HG02938 (cell line): Measurements from ENCODE around the gene ERGIC1.
"Not testable (repeated sequence)": the region's sequence is repeated elsewhere in the genome, so short reads cannot be mapped to it uniquely, and the experiment has no call there.

Experiments used
- ATAC-seq: cut with Tn5 transposase; IDR thresholded peaks from one replicate; pipeline ENCODE4 v1.9.1; 2021; ENCODE audit warnings: mild to moderate bottlenecking, moderate library complexity; ENCODE audit not compliant: unreplicated experiment

Gene ERGIC1

GRCh38 chr5:172877466-172878260, 43.6 kb downstream of the ERGIC1 start:
- no peak for ATAC-seq

GRCh38 chr5:172878585-172878932, 44.5 kb downstream of the ERGIC1 start:
- ATAC-seq = no peak

- no peak for ATAC-seq
Measured at GRCh38 chr5:172878933-172879752, 45.1 kb downstream of the ERGIC1 start.

- peak; percentile 61 for ATAC-seq
Measured at GRCh38 chr5:172881691-172882370, 47.8 kb downstream of the ERGIC1 start.

DNA sequence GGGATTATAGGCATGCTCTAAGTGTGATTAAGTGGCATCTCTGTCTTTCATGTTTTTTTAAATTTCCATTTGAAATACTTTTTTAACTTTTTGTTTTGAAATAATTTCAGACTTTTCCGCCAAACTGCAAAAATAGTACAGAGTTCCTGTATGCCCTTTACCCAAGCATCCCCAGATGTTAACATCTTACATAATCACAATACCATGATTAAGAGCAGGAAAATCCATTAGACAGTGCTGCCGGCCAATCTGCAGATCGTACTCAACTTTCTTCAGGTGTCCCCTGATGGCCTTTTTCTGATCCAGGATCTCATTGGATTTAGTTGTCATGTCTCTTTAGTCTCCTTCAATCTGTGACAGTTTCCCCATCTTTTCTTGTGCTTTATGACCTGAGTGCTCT, 49.0 kb downstream of the ERGIC1 start:
- ATAC-seq = no peak

- no peak for ATAC-seq
Measured at GRCh38 chr5:172885597-172886340, 51.7 kb downstream of the ERGIC1 start.

DNA sequence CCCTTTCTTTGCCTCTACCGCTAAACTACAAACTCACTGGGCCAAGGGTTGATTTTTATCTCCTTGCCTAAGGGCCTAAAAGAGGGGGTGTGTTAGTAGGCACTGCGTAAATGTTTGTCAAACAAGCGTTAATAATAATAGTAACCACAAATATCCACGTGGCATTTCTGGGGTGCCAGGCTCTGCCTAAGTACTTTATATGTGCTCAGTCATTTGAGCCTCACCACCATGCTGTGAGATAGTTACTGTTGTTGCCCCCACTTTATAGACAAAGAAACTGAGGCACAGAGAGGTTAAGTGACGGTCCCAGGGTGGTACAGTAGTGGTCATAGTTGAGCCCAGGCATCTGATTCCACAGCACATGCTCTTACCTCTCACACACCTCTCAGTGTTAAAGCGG, 52.4 kb downstream of the ERGIC1 start:
- no peak for ATAC-seq

GRCh38 chr5:172886974-172887501, 53.0 kb downstream of the ERGIC1 start:
- ATAC-seq = no peak

GRCh38 chr5:172887692-172888091, 53.6 kb downstream of the ERGIC1 start:
- ATAC-seq = no peak

GRCh38 chr5:172890659-172891058, 56.6 kb downstream of the ERGIC1 start:
- ATAC-seq = no peak

GRCh38 chr5:172891716-172892421, 57.8 kb downstream of the ERGIC1 start:
- no peak for ATAC-seq

- ATAC-seq = no peak
Measured at GRCh38 chr5:172892713-172893112, 58.7 kb downstream of the ERGIC1 start.

- ATAC-seq = no peak
Measured at GRCh38 chr5:172894767-172895388, 60.8 kb downstream of the ERGIC1 start.

DNA sequence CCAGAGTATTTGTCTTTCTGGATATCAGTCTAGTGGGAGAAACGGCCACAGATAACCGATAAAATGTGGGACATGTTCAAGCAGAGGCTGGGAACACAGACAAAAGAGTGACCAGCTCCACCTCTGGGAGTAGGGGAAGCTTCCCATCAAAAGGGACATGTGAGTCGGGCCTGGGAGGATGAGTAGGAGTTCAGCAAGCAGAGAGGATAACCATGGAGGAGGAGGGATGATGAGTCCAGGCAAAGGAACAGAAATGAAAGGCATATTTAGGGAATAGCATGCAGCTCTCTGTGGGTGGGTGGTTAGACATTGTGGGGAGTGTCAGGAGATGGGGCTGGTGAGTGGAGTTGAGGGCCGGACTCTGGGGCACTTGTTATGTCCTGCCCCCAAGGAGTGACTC, 61.5 kb downstream of the ERGIC1 start:
- no peak for ATAC-seq

- ATAC-seq = no peak
Measured at GRCh38 chr5:172896465-172896864, 62.4 kb downstream of the ERGIC1 start.

- ATAC-seq = not testable (repeated sequence)
Measured at GRCh38 chr5:172897067-172897466, 63.0 kb downstream of the ERGIC1 start.

- no peak for ATAC-seq
Measured at GRCh38 chr5:172897481-172898217, 63.6 kb downstream of the ERGIC1 start.

DNA sequence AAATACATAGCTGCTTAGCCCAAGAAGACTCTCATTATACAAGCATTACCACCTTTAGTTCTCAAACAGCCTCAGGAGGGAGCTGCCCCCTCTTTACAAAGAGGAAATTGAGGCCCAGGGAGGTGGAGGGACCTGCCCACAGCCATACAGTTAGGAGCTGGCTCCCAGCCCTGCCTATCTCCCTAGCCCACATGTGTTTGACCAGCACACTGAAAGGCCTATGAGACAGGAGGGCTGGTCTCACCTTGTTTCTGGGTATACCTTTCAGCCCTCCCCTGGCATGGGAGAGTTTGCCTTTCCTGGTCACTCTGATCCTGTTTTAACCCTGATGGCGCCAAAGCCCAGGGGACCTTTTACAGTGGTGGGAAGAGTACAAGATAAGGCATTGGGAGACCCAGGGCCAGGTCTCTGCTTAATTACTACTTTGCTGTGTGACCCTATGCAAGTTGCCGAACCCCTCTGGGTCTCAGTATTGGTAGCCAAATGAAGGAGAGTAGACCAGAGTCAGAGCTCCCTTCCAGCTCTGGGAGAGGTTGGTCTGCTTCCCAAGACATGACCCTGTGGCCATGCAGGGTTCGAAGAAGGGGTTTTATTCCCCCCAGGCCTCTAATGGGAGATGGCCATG, 64.3 kb downstream of the ERGIC1 start:
- no peak for ATAC-seq
